ENCODE results near the gene P4HA2. TPM values are rescaled to one million over a fixed set of nuclear protein-coding genes. Genes with fewer than 3 reads are reported as not detected.

Gene P4HA2
- total RNA-seq, 2 experiments from 2014 or later, result 17.3 to 18.6 TPM

DNA sequence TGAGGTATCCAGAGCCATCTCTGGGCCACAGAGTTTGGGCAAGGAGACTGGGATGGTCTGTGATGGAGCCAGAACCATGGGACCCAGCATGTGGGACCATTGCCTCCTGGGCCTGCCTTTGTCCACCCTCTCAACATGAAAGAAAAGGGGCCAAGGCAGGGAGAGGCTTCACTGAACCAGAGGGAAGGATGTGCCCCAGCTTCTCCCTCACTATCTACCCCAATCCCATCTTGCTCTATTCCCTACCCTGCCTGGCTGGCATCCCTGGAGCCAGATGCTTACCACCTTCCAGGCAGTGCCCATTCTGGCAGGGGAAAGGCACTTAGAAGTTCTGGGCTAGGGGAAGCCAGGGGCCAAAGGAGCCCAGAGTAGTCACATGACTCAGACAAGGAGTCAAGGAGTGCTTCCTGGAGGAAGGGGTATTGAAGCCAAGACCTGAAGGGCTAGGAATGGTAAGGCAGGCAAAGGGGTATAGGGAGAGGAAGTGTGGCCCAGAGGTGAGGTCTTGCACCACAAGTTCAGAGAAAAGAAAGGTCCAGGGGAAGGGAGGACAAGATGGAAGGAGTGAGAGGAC lies 39.6 kb upstream of the P4HA2 start:
- ATAC-seq (no peak), DNase-seq (no peak)
- Mint-ChIP-seq H3K36me3 (ENCODE audit: low read depth) (no peaks in the 10 kb centered on the region), H3K27me3 (peaks cover 2% of the 10 kb centered on the region), H3K27ac (no peak overlapping the region), H3K9me3 (no peaks in the 10 kb centered on the region), H3K4me3 (no peak overlapping the region), H3K4me1 (ENCODE audit: low read depth) (peaks cover 31% of the 10 kb centered on the region)
- ChIA-PET POLR2A (no interaction called here), CTCF (interaction anchor here (1.5 kb wide), 1 partner anchor 202 kb away, joined by 4 read pairs; no protein-coding TSS in a partner anchor)
- no peak for TF ChIP-seq CTCF (IDR thresholded peaks at IDR 0.05)
- intact Hi-C loops (cut with micrococcal nuclease), result no loop called here

DNA sequence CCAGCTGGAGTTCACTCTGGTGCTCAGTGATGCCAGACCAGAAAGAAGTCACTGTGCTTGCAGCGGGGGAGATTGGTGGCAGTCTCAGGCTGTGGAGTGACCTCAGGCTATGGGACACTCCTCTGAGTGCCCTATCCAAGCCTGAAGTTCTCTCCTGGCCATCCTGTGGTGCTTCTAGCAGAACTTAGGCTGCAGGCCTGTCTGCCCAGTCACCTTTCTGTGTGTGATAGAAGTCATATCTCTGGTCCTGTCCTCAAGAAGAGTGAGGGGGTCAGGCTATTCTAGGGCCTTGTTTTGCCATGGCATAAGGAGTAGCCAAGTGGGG lies 39.1 kb upstream of the P4HA2 start:
- no peak for DNase-seq
- intact Hi-C loops (cut with micrococcal nuclease), result no loop called here
- H3K27me3 Mint-ChIP-seq, result no peaks in the 10 kb centered on the region
- ChIA-PET CTCF (no interaction called here), POLR2A (interaction anchor here (0.9 kb wide), 1 partner anchor 27 kb away, joined by 3 read pairs; the partner anchor contains the start of gene SLC22A4)
- no peaks in the 10 kb centered on the region for H3K36me3 Mint-ChIP-seq (ENCODE audit: low read depth)
- H3K9me3 Mint-ChIP-seq, result no peaks in the 10 kb centered on the region
- H3K4me3 Mint-ChIP-seq, result no peak overlapping the region
- no peak for TF ChIP-seq CTCF (IDR thresholded peaks at IDR 0.05)
- ATAC-seq, result no peak
- no peak overlapping the region for H3K27ac Mint-ChIP-seq
- peaks cover 35% of the 10 kb centered on the region for H3K4me1 Mint-ChIP-seq (ENCODE audit: low read depth)

- DNase-seq (no peak), ATAC-seq (no peak)
- peaks cover 34% of the 10 kb centered on the region for H3K4me1 Mint-ChIP-seq (ENCODE audit: low read depth)
- no peaks in the 10 kb centered on the region for H3K36me3 Mint-ChIP-seq (ENCODE audit: low read depth)
- no peaks in the 10 kb centered on the region for H3K9me3 Mint-ChIP-seq
- H3K27ac Mint-ChIP-seq, result no peak overlapping the region
- ChIA-PET CTCF (interaction anchor here (7.7 kb wide), 1 partner anchor 28 kb away, joined by 44 read pairs; no protein-coding TSS in a partner anchor), POLR2A (interaction anchor here (0.9 kb wide), 1 partner anchor 28 kb away, joined by 3 read pairs; the partner anchor contains the start of gene SLC22A4)
- no peak for TF ChIP-seq CTCF (IDR thresholded peaks at IDR 0.05)
- intact Hi-C loops (cut with micrococcal nuclease), result no loop called here
- no peak overlapping the region for H3K4me3 Mint-ChIP-seq
- no peaks in the 10 kb centered on the region for H3K27me3 Mint-ChIP-seq
Measured at GRCh38 chr5:132266031-132266835, 38.6 kb upstream of the P4HA2 start.

GRCh38 chr5:132265336-132266030 lies 37.8 kb upstream of the P4HA2 start:
- Mint-ChIP-seq H3K27me3 (no peaks in the 10 kb centered on the region), H3K36me3 (ENCODE audit: low read depth) (no peaks in the 10 kb centered on the region), H3K4me1 (ENCODE audit: low read depth) (peaks cover 37% of the 10 kb centered on the region), H3K27ac (no peak overlapping the region), H3K4me3 (no peak overlapping the region), H3K9me3 (no peaks in the 10 kb centered on the region)
- DNase-seq, result no peak
- intact Hi-C loops (cut with micrococcal nuclease), result no loop called here
- POLR2A ChIA-PET, result no interaction called here
- no peak for TF ChIP-seq CTCF (IDR thresholded peaks at IDR 0.05)
- CTCF ChIA-PET, result interaction anchor here (1.7 to 7.7 kb wide), 3 partner anchors 7 to 27 kb away, joined by 5 to 44 read pairs (median 20); no protein-coding TSS in a partner anchor
- no peak for ATAC-seq
